GM18502 (cell line): ENCODE results near the gene PDP2.

Experiments
- ATAC-seq: cut with Tn5 transposase; IDR thresholded peaks from one replicate; pipeline ENCODE4 v1.9.1; 2021; ENCODE audit warnings: mild to moderate bottlenecking; ENCODE audit not compliant: unreplicated experiment, poor library complexity

The PDP2 gene

DNA sequence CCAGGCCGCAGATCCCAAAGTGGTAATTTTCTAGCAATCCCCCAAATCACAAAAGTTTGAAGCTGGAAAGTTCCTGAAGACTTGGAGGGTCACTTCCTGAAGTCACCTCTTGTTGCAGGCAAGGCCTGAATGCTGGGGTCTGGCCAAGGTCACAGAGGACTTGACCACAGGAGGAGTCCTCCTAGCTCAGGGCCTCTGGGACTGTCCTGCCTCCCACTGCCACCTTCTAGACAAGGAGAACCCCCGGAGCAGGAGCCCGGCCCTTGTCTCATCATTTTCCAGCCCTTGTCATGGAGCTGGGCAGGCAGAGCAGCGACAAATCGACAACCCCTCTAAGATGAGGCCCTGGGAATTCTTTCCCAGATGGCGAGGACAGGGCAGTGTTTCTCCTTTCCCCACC is 38.0 kb downstream of the PDP2 start:
- no peak for ATAC-seq

DNA sequence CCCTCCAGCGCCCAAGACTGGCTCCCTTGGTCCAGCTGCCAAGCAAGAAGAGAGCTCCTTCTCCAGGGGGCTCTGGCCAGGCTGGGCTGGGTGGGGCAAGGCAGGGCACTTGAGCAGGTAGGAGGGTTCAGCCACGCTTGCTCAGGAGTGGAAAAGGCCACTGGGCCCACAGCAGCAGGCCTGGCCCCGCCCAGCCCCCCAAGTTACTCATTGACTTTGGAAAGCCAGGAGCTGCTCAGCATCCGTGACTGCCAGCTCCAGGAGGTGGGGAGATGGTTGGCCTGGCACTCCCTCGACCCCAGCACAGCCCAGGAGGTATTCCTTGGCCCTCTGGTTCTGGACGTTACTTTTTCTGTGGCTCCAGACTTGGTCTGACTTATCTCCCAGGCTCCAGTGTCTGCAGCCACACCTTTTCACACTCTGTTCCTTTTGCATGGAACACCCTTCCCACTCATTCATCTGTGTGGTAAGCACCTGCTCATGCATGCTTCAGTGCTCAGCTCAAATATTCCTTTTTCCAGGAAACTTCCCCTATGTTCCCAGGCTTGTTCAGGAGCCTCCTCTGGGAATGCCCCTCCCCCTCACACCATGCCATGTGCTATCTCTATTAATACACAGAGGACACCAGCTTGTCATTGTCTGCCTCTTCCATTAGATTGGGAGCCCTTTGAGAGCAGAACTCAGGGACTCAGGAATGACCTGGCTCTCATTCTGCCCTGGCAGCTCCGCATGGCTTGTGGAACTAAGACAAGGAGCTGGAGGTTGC is 38.7 kb downstream of the PDP2 start, which contains the start of gene CDH16:
TSS of gene CDH16 (minus strand) at position 83 of the 766 bp plus-strand sequence. CDS start 820 bp downstream, outside the sequence.
- ATAC-seq: no peak

DNA sequence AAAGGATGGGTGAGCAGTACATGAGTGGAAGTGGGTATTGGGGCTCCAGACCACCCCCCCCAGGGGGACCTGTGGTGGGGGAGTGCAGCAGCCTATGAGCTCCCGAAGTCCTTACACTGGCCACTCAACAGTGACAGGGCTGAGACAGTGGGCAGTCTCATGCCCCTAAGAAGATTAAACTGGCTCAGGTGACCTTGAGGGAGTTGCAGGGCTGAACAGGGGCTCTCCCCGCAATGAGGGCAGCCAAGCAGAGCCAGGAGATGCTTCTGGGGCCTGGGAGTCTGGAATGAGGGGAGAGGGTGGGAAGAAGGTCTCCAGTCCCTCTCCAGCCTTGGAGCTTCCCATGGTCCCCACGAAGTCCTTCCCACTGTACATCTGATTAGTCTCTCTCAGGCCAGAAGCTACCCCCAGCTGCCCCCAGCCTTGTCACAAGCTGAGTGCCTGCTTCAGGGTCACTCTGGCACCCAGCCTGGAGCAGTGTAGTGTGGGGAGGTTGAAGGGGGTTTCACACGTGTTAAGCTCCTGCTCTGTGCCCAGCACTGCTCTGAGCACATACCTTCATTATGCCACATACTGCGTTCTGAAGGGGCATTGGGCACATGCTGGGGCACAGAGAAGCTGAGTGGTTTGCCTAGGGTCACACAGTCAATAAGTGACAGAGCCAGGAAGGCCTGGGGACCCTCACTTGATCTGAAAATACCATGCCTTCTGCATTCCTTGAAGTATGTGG is 39.4 kb downstream of the PDP2 start:
- ATAC-seq: no peak

DNA sequence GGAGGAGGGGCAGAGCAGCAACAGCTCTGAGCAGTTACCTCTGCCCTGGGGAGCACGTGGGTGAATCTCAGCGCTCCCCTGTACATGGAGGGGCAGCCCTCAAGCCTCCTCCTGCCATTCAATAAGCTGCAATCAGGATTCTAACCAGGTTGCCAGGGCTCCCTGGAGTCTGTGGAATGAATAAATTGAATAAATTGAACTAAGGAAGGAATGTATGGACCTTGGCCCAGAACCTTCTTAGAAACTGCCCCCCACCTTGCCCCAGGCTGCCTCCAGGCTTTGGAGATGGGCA is 39.9 kb downstream of the PDP2 start:
- no peak for ATAC-seq

DNA sequence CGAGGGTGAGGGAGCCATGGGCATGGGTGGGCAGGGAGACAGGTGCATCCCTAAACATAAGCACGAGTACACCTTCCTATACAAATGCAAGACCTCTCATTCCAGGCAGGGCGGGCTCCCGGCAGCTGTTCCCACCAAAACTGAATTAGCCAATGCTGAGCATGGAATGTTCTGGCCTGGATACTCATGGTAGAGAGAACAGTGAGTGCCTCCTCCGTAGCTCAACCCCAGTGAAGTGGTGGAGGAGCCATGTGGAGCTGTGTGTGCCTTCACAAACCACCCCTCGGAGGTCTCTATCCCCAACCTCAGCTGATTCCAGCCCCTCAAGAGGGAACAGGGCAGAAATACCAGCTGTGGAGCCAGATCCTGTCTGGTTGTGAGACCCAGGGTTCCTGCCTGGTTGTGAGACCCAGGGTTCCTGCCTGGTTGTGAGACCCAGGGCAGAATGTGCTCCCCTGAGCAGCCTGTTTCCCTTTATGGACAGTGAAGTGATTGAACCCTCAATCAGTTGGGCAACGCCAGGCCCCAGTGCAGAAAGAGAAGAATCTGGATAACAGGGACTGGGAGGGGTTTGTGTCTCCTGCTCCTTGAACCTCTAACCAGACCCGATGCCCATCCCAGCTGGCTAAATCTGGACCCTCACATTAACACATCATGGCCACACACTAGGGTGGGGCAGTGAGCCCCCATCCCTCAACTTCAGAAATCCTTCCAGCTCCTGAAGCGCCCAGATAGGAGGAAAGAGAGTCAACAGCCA is 40.8 kb downstream of the PDP2 start:
- ATAC-seq: no peak

DNA sequence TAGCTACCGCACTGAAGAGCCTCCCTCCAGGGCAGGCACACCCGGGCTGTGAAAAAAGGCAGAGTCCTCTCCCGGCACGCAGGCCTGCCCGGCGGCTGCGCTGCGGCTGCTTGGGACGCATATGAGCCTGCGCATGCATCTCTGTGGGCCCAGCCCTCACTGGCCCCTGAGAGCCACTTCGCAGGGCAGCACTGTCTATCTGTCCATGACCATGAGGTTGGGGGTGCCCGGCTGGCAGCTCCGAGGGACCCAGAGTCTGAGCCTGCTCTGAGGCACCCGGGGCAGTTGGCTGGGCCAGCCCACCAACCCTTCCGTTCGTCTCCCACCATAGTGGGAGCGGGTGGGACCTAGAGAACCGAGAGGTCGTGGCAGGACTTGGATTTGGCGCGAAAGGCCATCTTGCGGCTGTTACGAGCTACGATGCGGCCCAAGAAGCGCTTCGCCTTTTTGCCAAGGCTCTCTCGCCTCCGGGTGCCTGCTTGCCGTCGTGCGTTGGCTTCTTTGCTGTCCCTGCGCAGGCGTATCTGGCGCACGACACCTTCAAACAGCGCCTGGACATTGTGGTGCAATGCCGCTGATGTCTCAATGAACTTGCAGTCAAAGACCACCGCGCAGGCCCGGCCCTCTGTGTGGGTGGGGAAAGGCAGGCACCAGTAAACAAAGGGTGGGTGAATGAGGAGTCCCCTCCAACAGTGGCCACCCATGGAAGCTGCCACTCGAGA is 41.6 kb downstream of the PDP2 start:
- ATAC-seq: no peak

DNA sequence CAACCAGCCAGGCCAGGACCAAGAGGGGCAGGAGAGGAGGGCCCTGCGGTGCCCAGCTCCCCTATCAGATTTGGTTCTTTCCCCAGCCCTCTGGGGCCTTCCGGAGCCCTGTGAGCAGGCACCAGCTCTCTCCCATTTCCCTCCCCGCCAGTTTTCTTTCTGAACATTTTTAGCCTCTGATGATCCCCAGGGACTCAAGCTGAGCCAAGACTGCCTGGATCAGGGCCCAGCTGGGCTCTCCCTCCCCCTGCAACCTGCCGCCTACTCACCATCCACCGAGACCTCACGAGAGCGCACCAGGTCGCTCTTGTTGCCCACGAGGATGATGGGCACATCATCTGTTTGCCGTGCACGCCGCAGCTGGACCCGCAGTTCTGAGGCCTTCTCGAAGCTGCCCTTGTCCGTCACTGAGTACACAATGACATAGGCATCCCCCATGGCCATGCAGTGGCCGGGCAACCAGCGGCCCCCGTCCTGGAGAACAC is 43.0 kb downstream of the PDP2 start:
- no peak for ATAC-seq

DNA sequence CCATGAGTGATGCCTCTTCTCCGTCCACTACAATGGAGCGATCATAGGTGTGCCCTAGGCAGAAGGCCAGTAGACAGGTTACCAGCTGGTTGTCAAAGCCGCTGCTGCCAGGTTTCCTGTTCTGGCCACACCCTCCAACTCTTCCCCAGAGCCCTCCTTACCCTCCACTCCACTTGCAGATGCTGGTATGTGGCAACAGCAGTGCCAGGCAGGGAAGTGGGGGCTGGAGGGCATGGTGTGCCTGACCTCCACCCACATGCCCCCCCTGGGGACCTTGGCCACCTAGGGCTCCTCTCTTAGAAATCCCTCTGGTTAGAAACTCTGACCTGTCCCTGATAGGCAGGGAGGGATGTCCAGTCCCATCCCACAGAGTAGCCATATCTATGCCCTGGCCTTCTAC is 43.6 kb downstream of the PDP2 start:
- ATAC-seq: no peak

DNA sequence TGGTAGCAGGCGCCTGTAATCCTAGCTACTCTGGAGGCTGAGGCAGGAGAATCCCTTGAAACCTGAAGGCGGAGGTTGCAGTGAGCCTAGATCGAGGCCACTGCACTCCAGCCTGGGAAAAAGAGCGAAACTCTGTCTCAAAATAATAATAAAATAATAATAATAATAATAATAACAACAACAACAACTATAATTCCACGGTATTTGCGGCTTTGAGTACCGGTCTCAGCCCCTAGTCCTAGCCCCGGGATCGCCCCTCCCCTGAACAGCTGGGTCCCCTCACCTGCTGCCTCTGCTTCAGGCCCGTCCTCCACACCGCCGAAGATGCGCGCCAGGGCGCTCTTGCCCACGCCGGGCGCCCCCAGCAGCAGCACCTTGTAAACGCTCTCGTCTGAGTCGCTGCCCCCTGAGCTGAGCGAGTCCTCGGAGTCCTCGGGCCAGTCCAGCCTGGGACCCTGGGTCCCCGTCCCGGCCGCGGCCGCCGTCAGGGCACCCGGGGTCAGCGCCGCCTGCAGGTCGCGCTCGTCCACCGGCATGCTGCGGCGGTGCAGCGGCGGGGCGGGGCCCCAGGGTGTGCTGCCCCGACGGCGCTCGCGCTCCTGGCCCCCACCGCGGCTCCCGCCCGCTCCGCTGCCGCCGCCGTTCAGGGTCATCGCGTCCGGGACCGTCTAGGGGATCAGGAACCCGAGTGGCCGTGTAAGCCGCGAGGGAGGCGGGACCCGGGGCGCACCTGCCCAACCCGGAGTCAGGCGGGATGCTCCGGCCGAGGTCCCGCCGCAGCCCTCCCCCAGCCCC is 44.4 kb downstream of the PDP2 start:
- peak; percentile 52 for ATAC-seq

DNA sequence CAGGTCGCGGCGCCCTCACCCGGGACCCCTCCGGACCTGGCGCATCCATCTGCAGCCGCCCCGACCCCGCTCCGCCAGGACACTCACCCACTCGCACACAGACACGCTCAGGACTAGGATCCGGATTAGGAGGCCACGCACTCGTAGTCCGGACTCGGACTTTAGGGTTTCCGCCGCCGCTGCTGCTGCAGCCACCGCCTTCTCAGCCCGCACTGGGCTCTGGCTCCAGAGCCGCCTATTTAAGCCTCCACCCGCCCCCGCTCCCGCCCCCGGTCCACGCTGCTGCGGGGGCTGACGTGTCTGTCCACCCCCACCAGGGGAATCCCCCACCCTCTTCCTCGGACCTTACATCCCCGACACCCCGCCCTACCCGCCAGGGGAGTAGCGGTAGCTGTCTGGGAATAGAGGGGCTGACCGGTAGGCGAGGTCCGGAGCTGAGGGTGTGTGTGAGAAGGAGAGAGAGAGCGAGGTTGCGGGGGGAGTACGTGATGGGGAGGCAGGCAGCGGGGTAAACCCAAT is 45.1 kb downstream of the PDP2 start, which contains the start of gene RRAD:
TSS of gene RRAD (minus strand) at position 214 of the 519 bp plus-strand sequence. CDS start 356 bp downstream, outside the sequence.
- ATAC-seq: peak; percentile 14

DNA sequence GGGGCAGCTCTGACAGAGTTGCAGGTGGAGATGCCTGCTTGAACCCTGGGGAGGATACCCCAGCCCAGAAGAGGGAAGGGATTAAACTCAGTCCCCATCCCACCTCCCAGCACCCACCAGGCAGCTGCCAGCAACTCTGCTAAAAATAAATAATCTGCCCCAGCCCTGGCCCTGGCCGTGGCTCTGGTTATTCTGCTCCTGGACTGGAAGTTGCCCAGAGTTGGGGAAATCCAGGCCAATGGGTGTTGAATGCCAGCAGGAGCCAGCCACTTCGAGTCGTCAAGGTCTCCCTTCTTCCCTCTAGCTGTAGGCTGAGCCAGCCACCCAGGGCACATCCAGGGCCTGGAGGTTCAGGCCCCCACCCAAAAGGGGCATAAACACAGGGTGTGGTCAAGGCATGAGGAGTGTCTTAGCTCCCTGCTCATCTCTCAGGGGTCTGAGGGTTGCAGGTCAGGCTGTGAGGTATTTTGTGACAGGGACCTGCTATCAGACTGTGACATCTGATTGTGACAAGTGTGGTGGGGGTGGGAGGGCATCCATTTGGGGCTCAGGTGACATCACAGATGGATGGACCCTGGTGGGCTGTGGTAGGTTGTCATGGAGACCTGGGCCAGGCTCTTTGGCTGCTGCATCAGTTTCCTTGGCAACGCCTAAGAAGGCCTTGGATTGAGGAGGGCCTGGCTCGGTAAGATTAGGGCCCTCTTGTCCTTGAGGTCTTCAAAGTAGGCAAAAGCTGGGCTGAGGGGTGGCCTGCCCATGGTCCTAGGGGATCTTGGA is 46.0 kb downstream of the PDP2 start:
- ATAC-seq: no peak

DNA sequence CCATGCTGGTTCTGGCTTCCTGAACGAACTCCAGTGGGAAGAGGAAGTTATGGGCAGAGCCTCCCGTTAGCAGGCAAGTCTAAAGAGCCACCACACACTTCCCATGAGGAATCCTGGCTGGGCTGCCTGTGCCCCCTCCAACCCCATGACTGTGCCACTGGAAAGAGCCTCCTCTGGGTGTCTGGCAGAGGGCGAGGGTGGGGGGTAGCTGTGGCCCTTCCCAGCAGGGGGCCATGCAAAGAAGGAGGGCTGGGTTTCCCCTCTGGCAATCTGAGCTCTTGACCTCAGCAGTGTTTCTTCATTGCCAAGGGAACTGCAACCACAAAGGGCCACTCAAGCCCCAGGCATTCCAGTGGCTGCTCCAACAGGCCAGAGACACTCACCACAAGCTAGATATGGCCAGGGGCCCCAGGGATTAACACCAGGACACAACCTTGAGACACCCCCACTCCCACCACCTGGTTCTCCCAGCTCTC is 46.7 kb downstream of the PDP2 start:
- ATAC-seq: no peak

DNA sequence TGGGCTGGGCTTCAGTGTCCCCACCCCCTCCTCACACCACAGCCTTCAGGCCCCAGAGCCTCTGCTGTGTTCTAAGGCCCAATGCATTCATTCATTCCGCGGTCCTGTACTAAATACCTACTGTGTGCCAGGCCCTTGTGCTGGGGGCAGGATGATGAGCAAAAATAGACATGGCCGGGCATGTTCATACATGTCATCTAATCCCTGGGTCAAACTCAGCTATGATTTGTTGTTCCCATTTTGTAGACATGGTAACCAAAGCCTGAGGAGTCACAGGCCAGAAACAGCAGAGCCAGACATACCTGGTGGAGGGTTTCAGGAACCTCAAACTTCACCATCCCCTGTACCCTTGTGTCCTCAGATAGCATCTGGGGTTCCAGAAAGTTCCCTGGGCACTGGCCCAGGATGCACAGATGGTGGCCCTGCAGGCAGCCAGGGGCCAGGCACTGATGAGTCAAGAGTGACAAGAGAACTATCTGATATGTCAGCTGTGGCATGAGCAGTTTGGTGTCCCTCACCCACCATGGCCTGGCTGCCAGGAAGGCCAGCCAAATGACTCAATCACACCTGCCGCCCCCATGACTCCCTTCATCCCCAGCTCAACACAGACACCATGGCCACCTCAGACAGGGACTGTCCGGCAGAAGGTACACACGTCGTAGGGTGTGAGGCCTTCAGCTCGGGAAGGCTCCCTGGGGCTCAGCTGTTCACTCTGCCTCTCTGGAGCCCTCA is 47.8 kb downstream of the PDP2 start:
- ATAC-seq: no peak

DNA sequence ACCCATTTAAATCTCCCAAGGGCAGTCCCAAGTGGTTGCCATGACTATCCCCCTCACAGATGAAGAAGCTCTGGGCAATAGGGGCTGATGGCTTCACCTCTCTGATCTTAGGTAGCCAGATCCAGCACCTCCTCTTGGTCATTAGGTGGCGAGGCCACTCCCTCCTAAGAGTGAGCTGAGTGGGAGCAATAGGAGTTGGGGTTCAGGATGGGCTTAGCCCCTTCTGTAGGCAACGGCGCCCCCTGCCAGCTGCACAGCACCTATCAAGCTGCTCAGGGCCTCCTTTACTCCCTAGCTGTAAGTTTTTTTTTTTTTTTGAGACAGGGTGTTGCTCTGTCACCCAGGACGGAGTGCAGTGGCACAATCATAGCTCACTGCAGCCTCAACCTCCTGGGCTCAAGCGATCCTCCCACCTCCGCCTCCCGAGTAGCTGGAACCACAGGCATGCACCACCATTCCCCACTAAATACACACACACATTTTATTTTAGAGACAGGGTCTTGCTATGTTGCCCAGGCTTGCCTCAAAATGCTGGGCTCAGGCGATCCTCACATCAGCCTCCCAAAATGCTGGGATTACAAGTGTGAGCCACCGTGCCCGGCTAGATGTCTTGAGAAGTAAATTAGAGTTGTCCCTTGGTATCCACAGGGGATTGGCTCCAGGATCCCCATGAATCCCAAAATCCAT is 48.5 kb downstream of the PDP2 start:
- no peak for ATAC-seq

DNA sequence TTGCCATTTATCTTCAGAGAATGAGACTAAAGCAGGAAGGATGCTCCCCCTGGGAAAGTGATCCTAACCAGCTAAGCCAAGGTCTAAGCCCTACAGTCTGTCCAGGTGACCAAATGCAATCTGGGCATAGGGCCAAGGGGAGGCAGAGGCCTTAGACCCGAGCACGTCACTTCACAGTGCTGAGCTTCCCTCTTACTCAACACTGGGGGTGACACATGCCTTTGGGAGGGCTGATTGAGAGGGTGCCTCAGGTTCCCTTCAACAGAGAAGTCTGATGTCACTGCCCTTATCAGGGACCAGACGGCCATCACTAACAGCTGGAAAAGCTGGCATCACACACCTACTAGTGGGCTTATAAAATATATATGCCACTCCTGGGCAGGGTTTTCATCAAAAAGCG is 49.9 kb downstream of the PDP2 start:
- no peak for ATAC-seq

DNA sequence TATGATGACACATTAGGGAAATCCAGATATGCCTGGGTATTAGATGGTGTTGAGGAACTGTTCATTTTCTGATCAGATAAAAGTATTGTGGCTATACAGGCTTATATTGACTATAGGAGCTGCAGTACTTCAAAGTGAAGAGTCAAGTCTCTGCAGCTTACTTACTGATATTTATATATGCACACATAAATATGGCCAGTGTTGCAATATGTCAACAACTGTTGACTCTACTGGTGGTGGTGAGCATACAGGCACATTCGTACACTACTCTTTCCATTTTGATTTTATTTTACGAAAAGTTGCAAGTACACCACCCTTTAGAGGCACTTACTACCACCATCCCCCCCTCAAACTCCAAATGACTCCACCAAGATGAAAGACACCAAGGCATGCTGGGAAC is 51.4 kb downstream of the PDP2 start:
- no peak for ATAC-seq

DNA sequence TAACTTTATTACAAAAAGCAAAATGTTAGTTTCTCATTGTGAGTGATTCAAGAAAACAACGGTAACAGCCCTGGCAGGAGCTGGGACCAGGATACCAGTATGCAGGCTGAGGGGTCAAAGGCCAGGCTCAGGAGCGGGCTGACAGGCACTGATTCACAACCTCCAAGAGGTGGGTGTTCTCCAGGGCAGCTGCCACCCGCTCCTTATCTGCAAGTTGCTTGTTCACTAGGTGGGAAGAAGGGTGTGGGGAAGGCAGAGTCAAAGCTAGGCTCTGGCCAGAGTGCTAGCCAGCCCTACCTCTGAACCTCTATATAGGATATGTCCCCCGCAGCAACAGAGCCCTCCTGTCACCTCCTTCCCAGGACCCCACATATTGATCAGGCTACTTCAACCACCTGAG is 51.8 kb downstream of the PDP2 start:
- ATAC-seq: no peak
